ENCODE measurements around the gene CMKLR1.

The CMKLR1 gene

DNA sequence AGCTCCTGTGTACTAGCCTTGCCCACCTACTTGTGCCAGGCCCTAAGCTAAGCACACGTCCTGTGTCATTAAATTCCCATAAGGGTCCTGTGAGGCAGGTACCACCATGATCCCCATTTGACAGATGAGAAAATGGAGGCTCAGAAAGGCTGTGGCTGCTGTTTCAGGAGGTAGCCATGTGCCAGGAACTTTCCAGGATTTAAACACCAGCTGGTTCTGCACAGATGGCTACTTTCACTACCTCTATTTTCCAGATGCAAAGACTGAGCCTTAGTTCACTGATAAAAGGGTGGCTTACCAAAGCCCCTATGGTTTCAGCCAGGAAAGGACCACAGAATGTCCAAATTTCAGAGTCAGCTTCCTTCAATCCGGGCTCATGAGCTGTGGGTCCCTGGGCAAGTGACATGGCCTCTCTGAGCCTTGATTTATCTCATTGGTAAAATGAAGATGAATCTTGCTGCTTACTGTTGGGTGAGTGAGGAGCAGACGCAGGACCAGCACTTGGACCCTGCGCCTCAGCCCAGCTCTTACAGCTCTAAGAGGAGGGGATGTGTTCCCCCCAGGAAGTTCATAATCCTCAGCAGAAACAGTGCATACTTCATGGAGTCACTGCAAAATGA, 23.5 kb downstream of the CMKLR1 start:
- no peak for DNase-seq

DNA sequence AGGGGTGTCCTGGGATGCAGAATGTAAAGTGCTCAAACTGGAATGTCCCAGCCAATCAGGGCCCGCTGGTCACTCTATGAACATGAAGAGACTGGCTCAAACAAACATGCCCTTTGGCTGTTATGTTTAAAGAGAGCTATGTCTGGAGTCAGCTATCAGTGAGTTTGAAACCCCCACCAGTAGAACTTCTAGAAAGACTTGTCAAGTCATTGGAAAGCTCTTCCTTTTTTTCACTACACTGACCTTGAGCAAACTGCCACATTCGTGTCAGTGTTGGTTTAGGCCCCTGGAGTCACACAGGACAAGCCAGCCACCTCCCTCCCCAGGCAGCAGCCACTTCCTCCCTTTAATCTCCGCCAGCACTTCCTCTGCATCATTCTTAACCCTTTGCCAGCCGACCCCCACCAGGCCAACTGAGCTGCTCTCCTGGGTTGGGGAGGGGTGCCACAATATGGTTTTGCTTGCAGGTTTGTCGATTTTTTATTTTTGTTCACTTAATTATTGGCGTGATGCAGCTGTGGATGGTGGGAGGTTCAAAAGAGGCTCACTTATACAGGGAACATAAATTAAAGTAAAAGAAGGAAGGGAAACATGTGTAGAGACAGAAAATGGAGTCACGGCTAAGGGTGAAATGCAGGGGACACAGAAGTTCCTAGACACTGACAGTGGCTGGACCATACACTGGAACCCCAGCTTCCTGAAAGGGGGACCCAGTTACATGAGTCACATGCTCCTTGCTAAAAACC, 25.3 kb downstream of the CMKLR1 start:
- DNase-seq, result peak in 1 of 5 donors; percentile 19

DNA sequence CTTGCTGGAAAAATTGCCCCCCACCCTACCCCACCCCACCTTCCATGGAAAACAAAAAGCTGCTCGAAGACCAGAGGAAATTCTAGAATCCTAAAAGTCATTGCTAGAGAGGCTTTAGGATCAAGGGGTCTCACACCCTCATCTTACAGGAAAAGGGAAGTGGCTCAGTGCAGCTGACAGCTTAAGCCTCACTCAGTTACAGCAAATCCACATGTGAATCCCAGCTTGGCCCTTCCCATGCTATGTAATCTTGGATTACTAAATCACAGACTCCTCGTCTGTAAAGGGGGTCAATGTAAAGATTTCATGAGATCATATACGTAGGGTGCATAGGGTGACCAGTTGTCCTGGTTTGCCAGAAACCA, 25.9 kb downstream of the CMKLR1 start:
- DNase-seq, result no peak

DNA sequence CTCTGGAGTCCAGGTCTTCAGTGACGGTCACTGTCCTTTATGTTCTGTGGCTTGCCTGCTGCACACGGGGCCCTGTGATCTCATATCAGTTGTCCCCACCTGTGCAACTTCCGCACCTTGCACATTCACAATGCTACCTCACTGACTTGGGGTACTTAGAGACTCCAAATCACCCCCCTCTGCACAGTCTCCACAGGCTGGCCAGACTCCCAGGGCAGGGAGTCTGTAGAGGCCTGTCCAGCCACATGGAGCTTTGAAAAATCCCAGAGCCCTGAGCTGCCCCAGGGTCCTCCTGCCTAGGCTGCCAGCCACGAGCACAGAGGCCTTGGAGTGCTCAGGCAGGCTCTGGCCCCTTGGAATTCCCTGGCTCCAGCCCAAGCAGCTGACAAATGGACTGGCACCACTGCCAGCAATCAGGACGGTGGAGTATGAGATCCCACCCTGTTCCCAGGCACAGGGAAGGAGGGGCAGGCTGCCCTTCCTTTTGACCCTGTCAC, 26.4 kb downstream of the CMKLR1 start:
- no peak for DNase-seq

DNA sequence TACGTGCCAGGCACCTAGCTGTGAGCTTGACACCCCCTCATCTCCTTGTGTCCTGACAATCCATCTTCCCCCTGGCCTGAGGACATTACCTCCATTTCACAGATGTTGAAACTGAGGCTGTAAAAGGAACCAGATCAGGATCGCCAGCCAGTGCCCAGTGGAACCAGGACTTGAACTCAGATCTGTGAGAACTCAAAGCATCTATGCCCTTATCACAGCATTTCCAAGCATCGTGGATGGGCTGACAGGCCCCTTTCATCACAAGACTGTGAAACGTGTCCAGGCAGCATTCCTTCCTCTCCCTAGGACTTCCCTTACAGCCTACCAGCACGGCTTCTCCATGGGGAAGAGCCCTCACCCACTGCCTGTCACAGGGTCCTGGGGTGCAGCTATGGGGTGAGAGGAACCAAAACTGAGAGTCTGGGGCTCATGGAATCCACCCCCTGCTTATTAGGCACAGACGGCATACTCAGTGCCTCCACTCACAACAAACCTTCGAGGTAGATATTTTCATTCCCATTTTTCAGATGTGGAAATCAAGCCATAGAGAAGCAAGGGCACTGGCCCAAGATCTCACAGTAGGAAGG, 26.9 kb downstream of the CMKLR1 start:
- DNase-seq, result no peak

DNA sequence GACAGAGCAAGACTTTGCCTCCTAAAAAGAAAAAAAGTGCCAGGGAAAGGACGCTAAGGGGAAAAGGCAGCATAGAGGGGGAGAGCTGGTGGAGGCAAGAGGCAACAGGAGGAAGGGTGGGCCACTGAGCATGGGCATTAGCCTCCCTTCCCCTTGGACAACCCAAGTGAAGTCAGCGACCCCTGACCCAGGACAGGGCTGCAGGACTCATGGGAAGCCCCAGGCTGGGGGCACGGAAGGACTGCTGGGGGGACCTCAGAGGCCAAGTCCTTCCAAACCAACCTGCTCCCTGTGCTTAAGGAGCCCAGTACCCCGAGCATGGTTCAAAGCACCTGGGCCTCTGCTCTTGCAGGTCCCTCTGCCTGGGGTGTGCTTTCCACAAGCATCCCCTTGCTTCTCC, 27.5 kb downstream of the CMKLR1 start:
- DNase-seq, result no peak

DNA sequence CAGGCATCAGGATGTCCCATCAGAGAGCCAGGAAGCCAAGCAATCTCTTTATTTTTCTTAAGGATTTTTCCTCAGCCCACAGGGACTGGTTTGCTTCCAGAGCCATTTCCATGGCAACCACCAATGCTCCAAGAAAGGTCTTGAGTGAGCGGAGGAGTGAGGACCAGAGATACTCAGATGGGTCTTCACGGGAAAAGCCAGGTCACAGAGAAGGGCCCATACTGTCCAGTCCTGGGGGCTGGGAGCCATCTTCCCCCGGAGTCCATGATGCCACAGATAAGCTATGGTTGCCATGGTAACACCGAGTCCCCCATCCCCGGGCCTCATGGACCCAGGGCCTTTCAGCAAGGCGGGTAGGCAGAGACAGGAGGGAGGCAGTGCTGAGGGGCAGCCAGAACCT, 28.6 kb downstream of the CMKLR1 start:
- DNase-seq, result no peak

DNA sequence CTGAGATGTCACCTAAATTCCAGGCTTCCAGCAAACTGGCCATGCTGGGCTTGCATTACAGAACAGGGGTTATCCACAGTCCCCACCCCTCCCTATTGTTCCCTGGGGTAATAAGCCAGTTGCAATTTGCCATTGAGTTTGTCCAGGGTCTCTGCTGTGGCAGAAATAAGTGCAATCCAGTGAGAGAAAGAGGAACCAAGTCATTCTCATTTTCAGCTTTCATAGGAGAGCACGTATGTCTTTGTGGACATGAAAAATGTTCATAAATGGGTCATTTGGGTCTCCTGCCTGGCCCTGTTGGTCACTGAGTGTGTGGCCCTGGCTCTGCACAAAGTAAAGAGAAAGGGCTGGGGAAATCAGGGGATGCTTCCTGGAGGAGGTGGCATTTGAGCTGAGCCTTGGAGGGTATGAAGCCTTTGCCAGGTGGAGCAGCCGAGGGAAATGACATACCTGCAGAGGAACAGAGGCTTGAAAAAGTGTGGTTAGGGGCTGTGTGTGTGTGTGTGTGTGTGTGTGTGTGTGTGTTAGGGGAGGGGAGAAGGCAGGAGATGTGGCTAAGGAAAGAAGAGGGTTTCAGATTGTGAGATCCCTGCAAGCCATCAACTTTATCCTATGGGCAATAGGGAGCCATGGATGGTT, 29.3 kb downstream of the CMKLR1 start:
- no peak for DNase-seq

DNA sequence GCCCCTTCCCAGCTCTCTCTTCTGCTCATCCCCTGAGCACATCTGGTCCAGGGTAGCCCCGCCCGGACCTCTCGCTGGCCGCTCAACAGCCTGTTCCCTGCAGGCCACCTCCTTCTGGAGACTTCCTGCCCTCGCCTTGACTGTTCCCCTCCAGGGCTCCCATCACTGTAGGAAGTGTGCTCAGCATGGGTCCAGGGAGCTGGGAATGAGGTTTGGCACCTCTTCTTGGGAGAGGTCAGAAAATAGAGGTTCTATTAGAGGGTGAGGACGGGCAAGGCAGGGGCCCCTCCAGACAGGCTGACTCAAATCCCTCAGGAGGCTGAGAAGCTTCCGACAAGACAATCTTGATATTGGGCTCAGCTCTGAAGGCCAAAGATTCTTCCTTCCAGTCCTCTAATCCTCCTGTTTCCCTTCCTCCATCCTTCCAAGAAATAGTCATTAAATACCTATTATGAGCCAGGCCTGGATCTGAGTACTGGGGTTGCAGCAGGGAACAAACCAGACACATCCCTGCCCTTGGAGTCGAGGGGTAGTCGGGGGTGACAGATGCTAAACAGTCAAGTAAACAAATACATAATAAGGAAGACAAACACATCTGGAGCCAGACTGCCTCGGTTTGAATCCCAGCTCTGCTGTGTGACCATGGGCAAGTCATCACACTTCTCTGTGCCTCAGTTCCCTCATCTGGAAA, 30.6 kb downstream of the CMKLR1 start:
- DNase-seq, result no peak

DNA sequence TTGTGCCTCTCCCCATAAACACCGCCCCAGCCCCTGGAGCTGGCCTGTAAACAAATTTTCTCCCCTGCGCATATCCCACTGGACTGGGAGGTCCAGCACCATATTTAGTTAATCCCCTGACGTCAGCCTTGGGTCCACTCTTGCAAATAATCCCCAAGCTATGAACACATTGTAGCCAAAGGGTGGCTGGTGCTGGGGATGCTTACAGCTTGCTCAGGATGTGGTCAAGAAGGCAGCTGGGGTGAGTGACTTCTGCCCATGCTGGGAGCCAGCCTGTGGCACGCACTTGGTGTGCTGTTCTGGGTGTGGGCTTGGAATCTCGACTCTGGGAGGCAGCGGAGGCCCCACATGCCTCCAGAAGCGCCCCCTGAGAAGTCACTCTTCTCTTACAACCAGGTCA, 32.1 kb downstream of the CMKLR1 start:
- DNase-seq, result peak in 1 of 5 donors; percentile 14

DNA sequence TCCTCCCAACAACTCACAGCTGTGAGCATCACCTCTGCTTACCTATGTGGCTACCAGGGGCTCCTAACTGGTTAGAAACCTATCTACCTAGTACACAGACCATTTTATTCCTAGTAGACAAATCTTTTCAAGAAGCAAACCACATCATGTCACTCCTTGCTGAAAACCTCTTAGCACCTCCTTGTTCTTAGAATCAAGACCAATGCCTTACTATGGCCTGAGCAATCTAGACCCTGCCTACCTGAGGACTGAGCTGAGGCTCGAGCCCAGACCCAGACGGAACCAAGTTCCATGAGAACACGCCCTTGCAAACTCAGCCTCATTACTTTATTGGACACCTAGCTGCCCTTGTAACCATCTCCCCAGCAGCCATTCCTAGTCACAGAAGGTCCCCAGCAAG, 32.6 kb downstream of the CMKLR1 start:
- DNase-seq, result no peak

DNA sequence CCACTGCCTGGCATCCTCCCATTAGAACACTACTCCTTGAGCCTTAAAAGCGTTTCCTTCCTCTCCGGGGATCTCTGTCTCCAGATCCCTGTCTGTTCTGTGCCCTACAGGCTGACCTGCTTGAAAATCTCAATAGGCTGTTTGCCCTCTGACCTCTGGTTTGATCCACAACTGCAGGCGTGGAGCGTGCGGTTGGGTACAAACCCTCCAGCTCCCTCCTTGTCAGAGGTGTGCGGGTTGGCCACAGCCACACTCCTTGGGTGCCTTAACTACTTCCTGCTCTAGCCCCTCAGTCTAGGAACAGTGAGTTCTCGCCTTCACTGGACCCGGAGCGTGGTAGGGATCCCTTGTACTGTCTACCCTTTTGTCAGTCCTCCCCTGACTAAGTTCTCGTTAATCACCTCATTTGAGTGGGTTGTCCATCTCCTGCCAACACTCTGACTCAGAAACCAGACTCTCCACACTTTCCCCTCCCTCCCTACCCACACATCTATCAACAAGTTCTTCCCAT, 33.1 kb downstream of the CMKLR1 start:
- DNase-seq, result no peak

DNA sequence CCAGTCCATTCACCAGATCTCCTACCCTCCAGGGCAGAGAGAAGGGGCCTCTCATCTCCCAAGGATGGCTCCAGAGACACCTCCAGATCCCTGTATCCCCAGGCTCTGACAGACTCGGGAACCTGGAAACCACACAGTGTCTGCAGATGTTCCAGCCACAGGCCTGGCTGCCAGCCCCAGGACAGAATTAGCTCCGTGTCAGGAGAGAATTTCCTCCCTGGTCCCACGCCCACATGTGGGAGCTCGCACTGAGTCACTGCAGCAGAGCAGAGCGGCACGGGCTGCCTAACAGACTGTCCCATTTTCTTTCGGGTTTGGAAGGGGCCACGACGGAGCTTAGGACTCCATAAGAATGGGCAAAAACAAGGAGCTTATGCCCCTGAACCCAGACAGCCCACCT, 33.6 kb downstream of the CMKLR1 start:
- DNase-seq, result no peak

DNA sequence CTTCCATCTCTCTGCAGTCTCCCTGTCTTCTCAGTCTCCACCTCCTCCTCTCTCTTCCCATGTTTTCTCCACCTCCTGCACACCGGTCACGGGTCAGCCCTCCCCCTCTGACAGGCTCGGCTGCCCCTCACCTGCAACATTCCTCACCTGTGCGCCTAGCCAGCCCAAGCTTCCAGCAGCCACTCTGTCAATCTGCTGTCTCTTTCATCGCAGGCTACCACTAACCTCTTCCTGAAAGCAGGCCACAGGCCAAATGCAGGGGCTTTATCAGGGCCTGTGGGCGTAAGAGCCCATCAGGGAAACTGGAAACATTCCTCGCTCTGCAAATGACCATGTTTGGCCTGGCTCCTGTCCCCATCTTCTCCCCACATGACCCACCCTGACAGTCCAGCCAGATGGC, 34.5 kb downstream of the CMKLR1 start:
- no peak for DNase-seq

DNA sequence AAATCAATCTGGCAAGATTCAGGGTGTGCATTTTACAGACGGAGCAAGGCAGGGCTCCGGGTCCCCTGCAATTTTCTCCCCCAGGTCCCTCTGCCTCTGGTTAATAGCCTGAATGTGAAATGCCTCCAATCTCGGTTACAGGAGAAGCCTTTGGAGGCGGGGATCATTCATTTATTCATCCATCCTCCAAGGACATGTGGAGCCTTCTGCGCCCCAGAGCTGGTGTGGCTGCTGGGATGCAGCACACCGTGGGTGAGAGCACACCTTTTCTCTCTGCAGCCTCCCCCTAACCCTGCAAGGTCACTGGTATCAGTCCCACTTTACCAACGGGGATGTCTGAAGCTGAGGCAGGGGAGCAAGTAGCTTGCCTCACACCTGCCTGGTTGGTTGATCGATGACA, 35.4 kb downstream of the CMKLR1 start:
- DNase-seq, result no peak

DNA sequence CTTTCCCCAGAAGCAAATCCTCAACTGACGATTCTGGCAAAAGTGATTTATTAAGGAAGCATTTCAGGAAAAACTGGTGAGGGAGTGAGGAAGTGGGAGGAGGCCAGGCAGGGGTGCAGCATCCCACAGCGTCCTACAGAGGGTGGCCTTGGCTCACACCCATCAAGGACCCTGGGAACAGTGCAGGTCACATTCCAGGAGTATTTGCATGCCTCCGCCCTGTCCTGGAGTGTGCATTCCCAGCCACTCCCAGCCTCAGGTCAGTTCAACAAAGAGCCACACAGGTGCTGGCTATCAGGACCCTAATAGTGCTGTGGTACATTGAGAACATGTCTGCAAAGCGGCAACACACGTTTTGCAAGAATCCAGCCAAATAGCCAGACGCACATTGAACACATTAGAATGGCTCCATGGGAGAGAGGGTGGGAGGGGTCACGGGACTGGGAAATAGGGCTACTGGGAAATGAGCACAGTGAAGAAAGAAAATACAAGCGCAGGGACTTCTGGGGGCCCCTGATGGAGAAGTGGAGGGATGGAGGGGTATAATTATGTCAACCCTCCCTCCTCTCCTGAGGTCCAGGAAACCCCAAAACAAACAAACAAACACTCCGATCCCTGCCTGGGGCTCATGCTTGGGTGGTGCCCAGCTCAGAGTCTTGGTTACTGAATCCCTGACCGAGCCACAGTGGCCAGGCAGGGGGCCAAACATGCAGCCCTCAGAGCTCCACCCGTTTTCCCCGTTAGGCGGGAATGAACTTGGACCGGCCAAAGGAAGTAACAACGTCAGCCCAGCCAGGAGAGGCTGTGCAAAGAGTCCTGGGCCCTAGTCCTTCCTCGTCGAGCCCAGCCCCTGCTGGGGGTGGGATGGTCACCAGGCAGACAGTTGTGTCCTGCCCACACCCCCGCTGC, 36.5 kb downstream of the CMKLR1 start:
- no peak for DNase-seq

DNA sequence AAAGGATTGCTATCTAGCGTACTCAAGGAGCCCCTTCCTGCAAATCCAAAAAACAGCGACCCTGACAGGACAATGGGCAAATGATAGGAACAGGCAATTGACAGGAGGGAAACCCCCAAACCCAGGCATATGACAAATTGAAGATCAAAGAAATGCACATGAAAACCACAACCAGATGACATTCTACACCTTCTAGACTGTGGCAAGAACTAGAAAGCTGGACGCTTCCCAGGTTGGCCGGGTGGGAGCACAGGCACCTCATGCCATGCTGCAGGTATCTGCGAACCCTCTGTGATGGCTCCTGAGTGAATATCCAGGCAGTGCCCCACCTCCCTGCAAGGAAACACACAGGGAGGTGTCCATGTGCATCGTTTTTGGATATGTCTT, 37.1 kb downstream of the CMKLR1 start:
- no peak for DNase-seq

DNA sequence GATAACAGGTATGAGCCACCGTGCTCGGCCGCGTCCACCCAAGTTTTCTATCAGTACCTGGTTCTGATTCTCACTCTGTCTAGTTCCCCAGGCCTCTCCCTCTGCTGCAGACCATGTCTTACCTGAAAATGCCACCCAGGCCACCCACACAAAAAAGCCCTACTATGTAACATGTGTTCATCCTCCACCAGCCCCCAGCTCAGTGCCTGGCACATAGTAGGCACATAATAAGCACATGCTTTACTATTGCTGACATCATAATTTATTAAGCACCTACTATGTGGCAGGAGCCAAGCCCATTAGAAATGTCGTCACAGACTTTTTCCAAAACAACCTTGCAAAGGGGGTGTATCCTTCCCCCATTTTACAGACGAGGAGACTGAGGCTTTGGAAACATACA, 37.8 kb downstream of the CMKLR1 start:
- DNase-seq, result no peak

DNA sequence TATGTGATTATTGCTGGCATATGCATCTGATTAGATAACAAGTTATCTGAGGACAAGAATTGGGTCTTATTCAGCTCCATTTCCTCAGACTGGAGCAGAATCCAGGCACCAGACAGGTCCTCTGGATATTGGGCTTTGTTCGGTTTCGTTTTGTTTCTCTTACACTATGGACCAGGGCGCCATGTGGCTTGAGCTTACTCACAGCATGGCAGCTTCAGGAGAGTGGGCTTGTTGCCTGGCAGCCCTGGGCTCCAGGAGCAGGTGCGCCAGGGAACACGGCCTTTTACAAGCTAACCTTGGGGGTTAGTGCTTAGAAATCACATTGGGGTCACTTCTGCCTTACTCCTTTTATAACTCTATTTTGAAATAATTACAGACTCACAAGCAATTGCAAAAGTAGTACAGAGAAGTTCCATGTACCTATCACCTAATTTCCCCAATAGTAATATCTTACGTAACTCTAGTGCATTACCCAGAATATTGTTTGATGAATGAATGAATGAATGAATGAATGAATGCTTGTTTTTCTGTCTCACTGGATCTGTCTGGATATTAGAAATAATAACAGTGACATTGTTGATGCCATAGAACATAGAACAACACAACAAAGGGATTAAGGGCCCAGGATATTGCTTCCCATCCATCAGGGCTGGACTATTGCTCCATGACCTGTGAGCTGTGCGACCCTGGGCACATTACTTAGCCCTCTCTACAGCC, 39.0 kb downstream of the CMKLR1 start:
- no peak for DNase-seq

DNA sequence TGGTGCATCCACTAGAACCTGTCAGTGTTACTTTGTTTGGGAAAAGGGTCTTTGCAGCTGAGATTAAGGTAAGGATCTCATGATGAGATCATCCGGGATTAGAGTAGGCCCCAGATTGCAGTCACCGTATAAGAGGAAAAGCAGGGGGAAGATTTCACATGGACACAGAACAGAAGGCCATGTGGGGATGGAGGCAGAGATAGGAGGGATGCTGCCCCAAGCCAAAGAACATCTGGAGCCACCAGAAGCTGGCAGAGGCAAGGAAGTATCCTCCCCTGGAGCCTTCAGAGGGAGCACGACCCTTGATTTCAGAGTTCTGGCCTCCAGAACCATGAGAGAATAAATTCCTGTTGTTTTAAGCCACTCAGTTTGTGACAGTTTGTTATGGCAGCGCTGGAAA, 39.6 kb downstream of the CMKLR1 start:
- DNase-seq, result no peak

DNA sequence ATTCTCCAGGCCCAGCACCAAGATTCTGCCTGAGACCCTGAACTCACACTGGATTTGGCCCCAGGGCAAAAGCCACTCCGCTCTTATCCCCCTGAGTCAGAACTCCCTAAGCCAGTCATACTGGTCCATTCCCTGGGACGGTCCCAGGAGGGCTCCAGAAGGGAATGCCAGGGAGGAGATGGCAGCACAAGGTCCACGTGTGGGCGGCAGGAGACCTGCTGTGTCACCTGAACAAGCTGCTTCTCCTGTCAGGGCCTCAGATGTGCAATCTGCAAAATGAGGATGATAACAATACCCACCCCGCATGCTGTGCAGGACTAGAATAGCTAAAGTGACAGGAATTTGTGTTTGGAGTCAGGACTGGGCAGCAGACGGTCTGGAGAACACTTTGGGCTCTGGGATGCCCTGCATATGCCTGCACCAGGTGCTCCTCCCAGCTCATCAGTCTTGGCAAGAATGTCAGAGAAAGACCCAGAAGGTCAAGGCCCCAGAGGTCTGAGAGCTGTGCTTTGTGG, 40.3 kb downstream of the CMKLR1 start:
- no peak for DNase-seq
